WI38 (cell line): ENCODE data around the gene DSC3.

Source experiments
- H3K4me3 ChIP-seq: 2 replicates; pipeline ENCODE4 v1.5.1; 2011; ENCODE audit warnings: low read depth, mild to moderate bottlenecking, control low read depth, low read length
- CTCF ChIP-seq: IDR thresholded peaks from 2 replicates; pipeline ENCODE4 v1.5.1; 2012; ENCODE audit warnings: low read depth, mild to moderate bottlenecking, control low read depth, low read length

DSC3 gene

GRCh38 chr18:30954262-30954661 lies 88.3 kb downstream of the DSC3 start:
- H3K4me3 ChIP-seq, result no peak overlapping the region
- no peak for TF ChIP-seq CTCF

GRCh38 chr18:30945761-30946160 lies 96.8 kb downstream of the DSC3 start:
- H3K4me3 ChIP-seq, result no peak overlapping the region
- TF ChIP-seq CTCF, result no peak

GRCh38 chr18:30944773-30945417 lies 97.6 kb downstream of the DSC3 start:
- H3K4me3 ChIP-seq, result no peak overlapping the region
- no peak for TF ChIP-seq CTCF

- no peak overlapping the region for H3K4me3 ChIP-seq
- no peak for TF ChIP-seq CTCF
These were observed 101.5 kb downstream of the DSC3 start for GRCh38 chr18:30940952-30941539.
